GM23338 (cell line): ENCODE measurements around the gene EXOC6. TPM values are rescaled to one million over a fixed set of nuclear protein-coding genes. Genes with fewer than 3 reads are reported as not detected.

Experiments
- ATAC-seq: fragments of 200-7000 bp; cut with Tn5 transposase; 3 replicates; pipeline ENCODE4 v1.9.1; 2020
- DNase-seq: peaks from one replicate; pipeline ENCODE4 v3.0.0-alpha.2; 2015; ENCODE audit warnings: low spot score
- H2AFZ ChIP-seq: fragments of 200-600 bp; sonication (generic); 2 replicates; pipeline ENCODE4 v1.8.0; 2016; ENCODE audit warnings: antibody characterized with exemption, mild to moderate bottlenecking, moderate library complexity
- H3F3A ChIP-seq: fragments of 200-600 bp; sonication (generic); replicated peaks from 2 replicates; pipeline ENCODE4 v1.8.0; 2017; ENCODE audit warnings: antibody characterized with exemption, mixed run types, low read depth
- H3K27ac ChIP-seq: fragments of 200-600 bp; sonication (generic); 2 replicates; pipeline ENCODE4 v1.6.1; 2016; ENCODE audit warnings: low read depth
- H3K27me3 ChIP-seq: fragments of 200-600 bp; sonication (generic); 2 replicates; pipeline ENCODE4 v1.8.0; 2016; ENCODE audit warnings: mild to moderate bottlenecking, mixed run types, moderate library complexity; ENCODE audit not compliant: insufficient read depth
- H3K36me3 ChIP-seq: fragments of 200-600 bp; sonication (generic); 2 replicates; pipeline ENCODE4 v1.8.0; 2016; ENCODE audit warnings: mild to moderate bottlenecking; ENCODE audit not compliant: insufficient read depth
- H3K4me1 ChIP-seq: fragments of 200-600 bp; sonication (generic); 2 replicates; pipeline ENCODE4 v1.8.0; 2016; ENCODE audit warnings: mild to moderate bottlenecking, moderate library complexity; ENCODE audit not compliant: insufficient read depth
- H3K4me2 ChIP-seq: fragments of 200-600 bp; sonication (generic); 2 replicates; pipeline ENCODE4 v1.7.1; 2017; ENCODE audit warnings: mixed run types
- H3K4me3 ChIP-seq: fragments of 200-600 bp; sonication (generic); 2 replicates; pipeline ENCODE4 v1.6.1; 2016; ENCODE audit warnings: mixed run types
- H3K79me2 ChIP-seq: fragments of 200-600 bp; sonication (generic); replicated peaks from 2 replicates; pipeline ENCODE4 v1.8.0; 2017; ENCODE audit warnings: mild to moderate bottlenecking; ENCODE audit not compliant: insufficient read depth
- H3K9me2 ChIP-seq: fragments of 200-600 bp; sonication (generic); 2 replicates; pipeline ENCODE4 v1.8.0; 2017; ENCODE audit not compliant: insufficient read depth
- H4K20me1 ChIP-seq: fragments of 200-600 bp; sonication (generic); replicated peaks from 2 replicates; pipeline ENCODE4 v1.8.0; 2017; ENCODE audit warnings: mild to moderate bottlenecking; ENCODE audit not compliant: insufficient read depth
- H3K27ac Mint-ChIP-seq: 2 replicates; pipeline ENCODE4 v1.8.0; 2020; ENCODE audit warnings: inconsistent platforms, mild to moderate bottlenecking, moderate library complexity, mixed read lengths
- H3K27me3 Mint-ChIP-seq: 3 replicates; pipeline ENCODE4 v1.8.0; 2022; ENCODE audit warnings: low read depth, mild to moderate bottlenecking, moderate library complexity, mixed read lengths, inconsistent platforms; ENCODE audit not compliant: insufficient read depth, poor library complexity
- H3K36me3 Mint-ChIP-seq: 3 replicates; pipeline ENCODE4 v1.8.0; 2021; ENCODE audit warnings: low read depth, mild to moderate bottlenecking, inconsistent platforms, moderate library complexity, mixed read lengths
- H3K4me1 Mint-ChIP-seq: 3 replicates; pipeline ENCODE4 v1.8.0; 2020; ENCODE audit warnings: mild to moderate bottlenecking, inconsistent platforms, mixed read lengths
- H3K4me3 Mint-ChIP-seq: 3 replicates; pipeline ENCODE4 v1.8.0; 2021; ENCODE audit warnings: moderate library complexity, mild to moderate bottlenecking, inconsistent platforms, mixed read lengths
- H3K9me3 Mint-ChIP-seq: 3 replicates; pipeline ENCODE4 v1.8.0; 2020; ENCODE audit warnings: moderate library complexity, mild to moderate bottlenecking, inconsistent platforms, mixed read lengths
- CREB1 ChIP-seq: fragments of 250-450 bp; sonication (Bioruptor Pico); IDR thresholded peaks from 2 replicates; pipeline ENCODE4 v1.5.0; 2020; ENCODE audit warnings: low read depth, mild to moderate bottlenecking, moderate library complexity
- EZH2 ChIP-seq: fragments of 200-600 bp; sonication (generic); IDR thresholded peaks from one replicate; pipeline ENCODE4 v1.8.0; 2017; ENCODE audit warnings: antibody characterized with exemption, mild to moderate bottlenecking, low read depth; ENCODE audit not compliant: unreplicated experiment
- EZH2phosphoT487 ChIP-seq: fragments of 200-600 bp; sonication (generic); IDR thresholded peaks from one replicate; pipeline ENCODE4 v1.8.1; 2018; ENCODE audit warnings: antibody characterized with exemption; ENCODE audit not compliant: unreplicated experiment
- JUNB ChIP-seq: IDR thresholded peaks from one replicate; pipeline ENCODE4 v1.6.1; 2016; ENCODE audit warnings: antibody characterized with exemption; ENCODE audit not compliant: unreplicated experiment
- NANOG ChIP-seq: IDR thresholded peaks from 2 replicates; pipeline ENCODE4 v1.6.1; 2016; ENCODE audit warnings: antibody characterized with exemption, borderline replicate concordance
- POLR2AphosphoS5 ChIP-seq: IDR thresholded peaks from 2 replicates; pipeline ENCODE4 v1.6.1; 2016; ENCODE audit warnings: antibody characterized with exemption, low read depth
- STAT1 ChIP-seq: IDR thresholded peaks from one replicate; pipeline ENCODE4 v1.6.1; 2016; ENCODE audit warnings: antibody characterized with exemption; ENCODE audit not compliant: unreplicated experiment
- ZNF114 ChIP-seq: fragments of 250-450 bp; sonication (Bioruptor Pico); IDR thresholded peaks from 2 replicates; pipeline ENCODE4 v1.5.0; 2020; ENCODE audit warnings: mild to moderate bottlenecking, moderate library complexity
- ZNF331 ChIP-seq: fragments of 250-450 bp; sonication (Bioruptor Pico); IDR thresholded peaks from 2 replicates; pipeline ENCODE4 v1.5.0; 2020; ENCODE audit warnings: low read depth, mild to moderate bottlenecking, moderate library complexity
- polyA plus RNA-seq: library from polyadenylated mRNA; unstranded; fragments of >200 nt; fragmentation: Nextera tagmentation; extraction: Ambion mirVana; gene quantifications from 2 replicates; pipeline ENCODE4 v1.2.1, GENCODE V29; 2016
- total RNA-seq: library from RNA; depleted of rRNA; stranded (reverse); fragments of >200 nt; shearing (Covaris generic); gene quantifications from 2 replicates; pipeline ENCODE4 v1.2.3, GENCODE V29; 2014
- TF ChIP-seq, protein P1 (sequence below): fragments of 250-450 bp; sonication (Bioruptor Pico); IDR thresholded peaks from 2 replicates; pipeline ENCODE4 v1.5.0; 2020; ENCODE audit warnings: mild to moderate bottlenecking, moderate library complexity
- TF ChIP-seq, protein P2 (sequence below): IDR thresholded peaks from one replicate; pipeline ENCODE4 v1.6.1; 2018; ENCODE audit warnings: antibody characterized with exemption; ENCODE audit not compliant: unreplicated experiment

The EXOC6 gene
- total and polyA plus RNA-seq, 2 experiments from 2014 or later: 5.0 to 6.0 TPM

DNA sequence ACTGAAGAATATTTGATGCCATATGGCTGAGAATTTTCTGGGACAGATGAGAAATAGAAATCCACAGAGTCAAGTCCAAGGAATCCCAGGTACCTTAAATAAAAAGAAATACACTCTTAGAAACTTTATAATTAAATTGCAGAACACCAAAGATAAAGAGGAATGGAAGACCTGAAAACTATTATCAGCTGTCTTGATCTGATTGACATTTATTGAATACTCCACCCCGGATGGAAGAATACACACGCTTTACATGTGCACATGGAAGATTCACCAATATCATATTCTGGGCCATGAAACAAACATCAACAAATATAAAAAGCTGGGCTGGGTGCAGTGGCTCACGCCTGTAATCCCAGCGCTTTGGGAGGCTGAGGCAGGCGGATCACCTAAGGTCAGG lies 81.6 kb downstream of the EXOC6 start (continued):
- TF ChIP-seq, protein P1, sequence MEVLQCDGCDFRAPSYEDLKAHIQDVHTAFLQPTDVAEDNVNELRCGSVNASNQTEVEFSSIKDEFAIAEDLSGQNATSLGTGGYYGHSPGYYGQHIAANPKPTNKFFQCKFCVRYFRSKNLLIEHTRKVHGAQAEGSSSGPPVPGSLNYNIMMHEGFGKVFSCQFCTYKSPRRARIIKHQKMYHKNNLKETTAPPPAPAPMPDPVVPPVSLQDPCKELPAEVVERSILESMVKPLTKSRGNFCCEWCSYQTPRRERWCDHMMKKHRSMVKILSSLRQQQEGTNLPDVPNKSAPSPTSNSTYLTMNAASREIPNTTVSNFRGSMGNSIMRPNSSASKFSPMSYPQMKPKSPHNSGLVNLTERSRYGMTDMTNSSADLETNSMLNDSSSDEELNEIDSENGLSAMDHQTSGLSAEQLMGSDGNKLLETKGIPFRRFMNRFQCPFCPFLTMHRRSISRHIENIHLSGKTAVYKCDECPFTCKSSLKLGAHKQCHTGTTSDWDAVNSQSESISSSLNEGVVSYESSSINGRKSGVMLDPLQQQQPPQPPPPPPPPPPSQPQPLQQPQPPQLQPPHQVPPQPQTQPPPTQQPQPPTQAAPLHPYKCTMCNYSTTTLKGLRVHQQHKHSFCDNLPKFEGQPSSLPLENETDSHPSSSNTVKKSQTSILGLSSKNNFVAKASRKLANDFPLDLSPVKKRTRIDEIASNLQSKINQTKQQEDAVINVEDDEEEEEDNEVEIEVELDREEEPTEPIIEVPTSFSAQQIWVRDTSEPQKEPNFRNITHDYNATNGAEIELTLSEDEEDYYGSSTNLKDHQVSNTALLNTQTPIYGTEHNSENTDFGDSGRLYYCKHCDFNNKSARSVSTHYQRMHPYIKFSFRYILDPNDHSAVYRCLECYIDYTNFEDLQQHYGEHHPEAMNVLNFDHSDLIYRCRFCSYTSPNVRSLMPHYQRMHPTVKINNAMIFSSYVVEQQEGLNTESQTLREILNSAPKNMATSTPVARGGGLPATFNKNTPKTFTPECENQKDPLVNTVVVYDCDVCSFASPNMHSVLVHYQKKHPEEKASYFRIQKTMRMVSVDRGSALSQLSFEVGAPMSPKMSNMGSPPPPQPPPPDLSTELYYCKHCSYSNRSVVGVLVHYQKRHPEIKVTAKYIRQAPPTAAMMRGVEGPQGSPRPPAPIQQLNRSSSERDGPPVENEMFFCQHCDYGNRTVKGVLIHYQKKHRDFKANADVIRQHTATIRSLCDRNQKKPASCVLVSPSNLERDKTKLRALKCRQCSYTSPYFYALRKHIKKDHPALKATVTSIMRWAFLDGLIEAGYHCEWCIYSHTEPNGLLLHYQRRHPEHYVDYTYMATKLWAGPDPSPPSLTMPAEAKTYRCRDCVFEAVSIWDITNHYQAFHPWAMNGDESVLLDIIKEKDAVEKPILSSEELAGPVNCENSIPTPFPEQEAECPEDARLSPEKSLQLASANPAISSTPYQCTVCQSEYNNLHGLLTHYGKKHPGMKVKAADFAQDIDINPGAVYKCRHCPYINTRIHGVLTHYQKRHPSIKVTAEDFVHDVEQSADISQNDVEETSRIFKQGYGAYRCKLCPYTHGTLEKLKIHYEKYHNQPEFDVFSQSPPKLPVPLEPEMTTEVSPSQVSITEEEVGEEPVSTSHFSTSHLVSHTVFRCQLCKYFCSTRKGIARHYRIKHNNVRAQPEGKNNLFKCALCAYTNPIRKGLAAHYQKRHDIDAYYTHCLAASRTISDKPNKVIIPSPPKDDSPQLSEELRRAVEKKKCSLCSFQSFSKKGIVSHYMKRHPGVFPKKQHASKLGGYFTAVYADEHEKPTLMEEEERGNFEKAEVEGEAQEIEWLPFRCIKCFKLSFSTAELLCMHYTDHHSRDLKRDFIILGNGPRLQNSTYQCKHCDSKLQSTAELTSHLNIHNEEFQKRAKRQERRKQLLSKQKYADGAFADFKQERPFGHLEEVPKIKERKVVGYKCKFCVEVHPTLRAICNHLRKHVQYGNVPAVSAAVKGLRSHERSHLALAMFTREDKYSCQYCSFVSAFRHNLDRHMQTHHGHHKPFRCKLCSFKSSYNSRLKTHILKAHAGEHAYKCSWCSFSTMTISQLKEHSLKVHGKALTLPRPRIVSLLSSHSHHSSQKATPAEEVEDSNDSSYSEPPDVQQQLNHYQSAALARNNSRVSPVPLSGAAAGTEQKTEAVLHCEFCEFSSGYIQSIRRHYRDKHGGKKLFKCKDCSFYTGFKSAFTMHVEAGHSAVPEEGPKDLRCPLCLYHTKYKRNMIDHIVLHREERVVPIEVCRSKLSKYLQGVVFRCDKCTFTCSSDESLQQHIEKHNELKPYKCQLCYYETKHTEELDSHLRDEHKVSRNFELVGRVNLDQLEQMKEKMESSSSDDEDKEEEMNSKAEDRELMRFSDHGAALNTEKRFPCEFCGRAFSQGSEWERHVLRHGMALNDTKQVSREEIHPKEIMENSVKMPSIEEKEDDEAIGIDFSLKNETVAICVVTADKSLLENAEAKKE: no peak
- no peak for TF ChIP-seq CREB1 (CRISPR knock-in tag)

DNA sequence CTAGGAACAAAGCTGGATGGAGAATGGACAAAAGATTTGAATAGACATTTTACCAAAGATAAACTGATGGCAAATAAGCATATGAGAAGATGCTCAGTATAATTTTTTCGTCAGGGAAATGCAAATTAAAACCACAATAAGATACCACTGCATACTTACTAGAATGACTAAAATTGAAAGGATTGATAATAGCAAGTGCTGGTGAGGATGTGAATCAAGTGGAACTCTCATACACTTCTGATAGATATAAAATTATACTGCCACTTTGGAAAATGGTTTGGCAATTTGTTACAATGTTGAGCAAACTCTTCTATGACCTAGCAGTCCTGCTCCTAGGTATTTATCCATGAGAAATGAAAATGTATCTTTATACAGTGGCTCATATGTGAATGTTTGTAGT lies 83.3 kb downstream of the EXOC6 start:
- no peak overlapping the region for H2AFZ ChIP-seq
- H3K27me3 ChIP-seq: no peaks in the 10 kb centered on the region
- Mint-ChIP-seq H3K36me3 (peaks cover 7% of the 10 kb centered on the region; the same call in 2 of the 3 replicates), H3K27ac (no peak overlapping the region), H3K4me3 (no peak overlapping the region), H3K27me3 (no peaks in the 10 kb centered on the region), H3K9me3 (peaks cover 6% of the 10 kb centered on the region; the same call in 2 of the 3 replicates), H3K4me1 (no peaks in the 10 kb centered on the region)
- no peak for TF ChIP-seq NANOG
- no peak for TF ChIP-seq POLR2AphosphoS5
- TF ChIP-seq, protein P2, sequence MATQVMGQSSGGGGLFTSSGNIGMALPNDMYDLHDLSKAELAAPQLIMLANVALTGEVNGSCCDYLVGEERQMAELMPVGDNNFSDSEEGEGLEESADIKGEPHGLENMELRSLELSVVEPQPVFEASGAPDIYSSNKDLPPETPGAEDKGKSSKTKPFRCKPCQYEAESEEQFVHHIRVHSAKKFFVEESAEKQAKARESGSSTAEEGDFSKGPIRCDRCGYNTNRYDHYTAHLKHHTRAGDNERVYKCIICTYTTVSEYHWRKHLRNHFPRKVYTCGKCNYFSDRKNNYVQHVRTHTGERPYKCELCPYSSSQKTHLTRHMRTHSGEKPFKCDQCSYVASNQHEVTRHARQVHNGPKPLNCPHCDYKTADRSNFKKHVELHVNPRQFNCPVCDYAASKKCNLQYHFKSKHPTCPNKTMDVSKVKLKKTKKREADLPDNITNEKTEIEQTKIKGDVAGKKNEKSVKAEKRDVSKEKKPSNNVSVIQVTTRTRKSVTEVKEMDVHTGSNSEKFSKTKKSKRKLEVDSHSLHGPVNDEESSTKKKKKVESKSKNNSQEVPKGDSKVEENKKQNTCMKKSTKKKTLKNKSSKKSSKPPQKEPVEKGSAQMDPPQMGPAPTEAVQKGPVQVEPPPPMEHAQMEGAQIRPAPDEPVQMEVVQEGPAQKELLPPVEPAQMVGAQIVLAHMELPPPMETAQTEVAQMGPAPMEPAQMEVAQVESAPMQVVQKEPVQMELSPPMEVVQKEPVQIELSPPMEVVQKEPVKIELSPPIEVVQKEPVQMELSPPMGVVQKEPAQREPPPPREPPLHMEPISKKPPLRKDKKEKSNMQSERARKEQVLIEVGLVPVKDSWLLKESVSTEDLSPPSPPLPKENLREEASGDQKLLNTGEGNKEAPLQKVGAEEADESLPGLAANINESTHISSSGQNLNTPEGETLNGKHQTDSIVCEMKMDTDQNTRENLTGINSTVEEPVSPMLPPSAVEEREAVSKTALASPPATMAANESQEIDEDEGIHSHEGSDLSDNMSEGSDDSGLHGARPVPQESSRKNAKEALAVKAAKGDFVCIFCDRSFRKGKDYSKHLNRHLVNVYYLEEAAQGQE: no peak
- no peak for TF ChIP-seq ZNF331
- no peak for TF ChIP-seq STAT1
- TF ChIP-seq ZNF114: no peak
- no peak for TF ChIP-seq EZH2phosphoT487
- no peak for TF ChIP-seq EZH2
- TF ChIP-seq JUNB: no peak
- no peaks in the 10 kb centered on the region for H3K9me2 ChIP-seq
- no peaks in the 10 kb centered on the region for H3K36me3 ChIP-seq
- no peaks in the 10 kb centered on the region for H3F3A ChIP-seq
- H4K20me1 ChIP-seq: no peaks in the 10 kb centered on the region
- no peak for ATAC-seq
- H3K27ac ChIP-seq: no peak overlapping the region
- no peak overlapping the region for H3K4me2 ChIP-seq
- no peaks in the 10 kb centered on the region for H3K4me1 ChIP-seq
- no peaks in the 10 kb centered on the region for H3K79me2 ChIP-seq
- H3K4me3 ChIP-seq: no peak overlapping the region
- DNase-seq: no peak
